Astrocyte (in vitro differentiated cells and primary cell): ENCODE data around the gene MYH13.

Experiments
- CTCF ChIP-seq: IDR thresholded peaks from 2 replicates; pipeline ENCODE4 v1.5.1; 2011; ENCODE audit warnings: low read depth, mild to moderate bottlenecking, inconsistent platforms, low read length, moderate library complexity; ENCODE audit not compliant: insufficient read depth
- EZH2 ChIP-seq: IDR thresholded peaks from 2 replicates; pipeline ENCODE4 v1.6.1; 2012; ENCODE audit warnings: mild to moderate bottlenecking, low read length, inconsistent platforms; ENCODE audit not compliant: insufficient read depth

- TF ChIP-seq CTCF (no peak), EZH2 (no peak)
Measured at GRCh38 chr17:10384175-10384574, 11.4 kb upstream of the MYH13 start.
